CD1c-positive myeloid dendritic cell (primary cell): ENCODE results near the gene CBX6.
A peak's percentile ranks its signal among the peaks of the same experiment; 100 is the strongest.

Source experiments
- DNase-seq: peaks from one replicate; pipeline ENCODE4 v3.0.0-alpha.2; 2016; ENCODE audit errors: extremely low spot score

The CBX6 gene

GRCh38 chr22:38873469-38874411 lies 1.7 kb upstream of the CBX6 start:
- DNase-seq, result peak; percentile 35

DNA sequence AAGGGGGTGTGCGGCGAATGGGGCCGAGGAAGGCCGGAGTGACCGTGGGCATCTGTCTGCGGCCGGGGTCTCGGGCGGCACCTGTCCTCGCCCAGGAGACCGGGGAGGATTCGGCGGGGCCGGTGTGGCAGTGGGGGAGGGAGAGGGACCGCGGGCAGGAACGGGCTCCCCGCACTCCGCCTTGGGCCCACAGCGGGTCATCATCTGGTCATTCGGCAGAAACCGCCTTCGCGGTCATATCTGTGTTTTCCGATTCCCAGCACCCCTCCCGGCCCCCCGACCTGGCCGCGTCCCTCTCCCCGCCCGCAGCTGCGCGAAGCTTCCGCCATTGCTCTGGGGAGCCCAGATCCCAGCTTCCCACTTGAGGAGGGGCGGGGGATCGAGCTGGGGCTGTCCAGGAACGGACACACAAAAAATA lies 824 bp upstream of the CBX6 start:
- DNase-seq, result peak; percentile 47

DNA sequence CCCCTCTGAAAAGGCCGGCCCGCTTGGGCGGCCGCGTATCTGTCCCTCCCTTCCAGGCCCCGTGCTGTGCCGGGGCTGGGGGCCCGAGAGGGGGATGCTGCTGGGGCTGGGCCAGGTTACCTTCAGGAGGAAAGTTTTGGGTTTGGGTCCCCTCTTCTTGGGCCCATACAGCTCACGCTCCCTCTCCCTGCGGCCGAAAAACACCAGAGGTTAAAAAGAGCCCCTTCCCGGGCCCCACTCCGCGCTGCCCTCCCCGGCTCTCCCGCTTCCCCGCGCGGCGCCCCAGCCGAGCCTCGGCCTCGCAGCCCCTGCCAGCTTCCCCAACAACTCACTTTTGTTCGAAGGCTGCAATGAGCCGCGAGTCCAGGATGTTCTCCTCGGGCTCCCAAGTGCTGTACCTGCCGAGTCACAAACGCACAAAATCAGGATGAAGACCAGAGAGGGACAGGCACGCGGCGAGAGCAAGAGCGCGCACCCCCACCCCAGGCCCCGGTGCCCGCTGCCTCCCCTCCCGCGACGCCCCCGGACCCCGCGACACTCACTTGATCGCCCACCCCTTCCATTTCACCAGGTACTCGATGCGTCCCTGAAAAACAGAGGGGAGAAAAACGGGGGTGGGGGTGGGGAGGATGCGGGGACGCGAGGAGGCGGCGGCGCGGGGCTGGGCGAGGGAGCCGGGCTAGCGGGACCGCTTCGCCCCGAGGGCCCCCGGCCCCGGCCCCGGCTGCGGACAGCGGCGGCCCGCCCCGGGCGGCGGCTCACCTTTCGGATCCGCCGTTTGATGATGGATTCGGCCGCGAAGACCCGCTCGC lies 450 bp downstream of the CBX6 start:
- peak; percentile 12 for DNase-seq

DNA sequence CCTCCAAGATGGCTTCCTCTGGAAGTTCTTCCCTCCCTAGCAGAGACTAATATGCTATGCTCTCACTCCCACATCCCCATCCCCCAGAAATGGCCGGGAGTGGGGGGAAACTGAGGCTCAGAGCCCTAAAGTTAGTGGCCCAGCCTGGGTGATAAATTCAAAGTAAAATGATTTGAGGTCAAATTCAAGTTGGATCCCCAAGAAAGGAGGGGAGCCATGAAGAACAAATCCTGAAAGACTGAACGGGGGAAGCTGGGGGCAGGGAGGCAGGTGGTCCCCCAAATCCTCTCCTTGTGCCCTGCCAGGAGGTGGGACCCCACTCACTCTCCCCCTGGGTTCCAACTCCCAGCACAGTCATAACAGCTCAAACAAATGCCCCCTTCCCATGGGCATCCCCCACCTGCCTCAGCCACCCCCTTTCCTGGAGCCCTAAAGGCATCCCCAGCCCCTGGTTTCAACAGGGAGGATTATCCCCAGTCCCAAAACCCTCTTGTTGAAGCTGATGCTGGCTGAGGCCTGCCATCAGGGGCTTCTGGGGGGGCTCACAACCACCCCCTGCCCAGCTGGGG lies 1.1 kb downstream of the CBX6 start:
- DNase-seq, result no peak

DNA sequence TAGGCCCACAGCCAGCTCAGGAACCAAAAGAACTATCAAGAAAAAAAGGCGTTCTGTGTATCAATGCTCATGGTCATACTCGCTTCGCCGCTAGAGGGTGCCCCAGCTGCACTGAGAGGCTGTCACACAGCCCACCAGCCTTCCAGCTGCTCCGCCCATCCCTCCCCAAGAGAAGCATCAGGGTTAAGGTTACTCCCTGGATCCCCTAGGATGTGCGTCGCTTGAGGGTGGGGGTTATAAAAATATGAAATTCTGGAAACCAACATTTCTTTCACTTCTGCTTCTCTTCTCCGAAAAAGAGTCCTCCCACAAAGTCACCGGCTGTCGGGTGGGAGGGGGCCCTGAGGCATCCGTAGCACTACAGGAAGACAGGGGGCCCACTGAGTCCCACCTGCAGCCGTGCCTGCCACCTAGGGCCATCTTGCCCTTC lies 1.7 kb downstream of the CBX6 start:
- peak; percentile 94 for DNase-seq

DNA sequence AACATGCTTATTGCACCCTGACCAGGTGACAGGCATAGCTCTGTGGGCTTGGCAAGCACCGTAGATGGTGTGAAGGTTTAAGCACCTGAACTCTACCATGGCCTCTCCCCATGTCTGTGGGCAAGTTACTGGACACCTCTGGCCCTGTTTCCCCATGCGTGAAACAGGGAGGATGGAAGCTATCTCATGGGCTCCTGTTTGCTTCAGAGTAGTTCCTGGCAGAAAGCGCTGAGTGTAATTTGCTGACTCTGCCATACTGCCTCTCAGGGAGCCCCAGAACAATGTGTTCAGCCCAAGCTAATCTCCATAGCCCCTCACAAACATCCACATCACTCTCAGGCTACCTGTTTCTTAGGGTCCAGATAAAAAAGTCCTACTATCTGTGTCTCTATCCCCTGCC lies 2.4 kb downstream of the CBX6 start:
- DNase-seq, result no peak

DNA sequence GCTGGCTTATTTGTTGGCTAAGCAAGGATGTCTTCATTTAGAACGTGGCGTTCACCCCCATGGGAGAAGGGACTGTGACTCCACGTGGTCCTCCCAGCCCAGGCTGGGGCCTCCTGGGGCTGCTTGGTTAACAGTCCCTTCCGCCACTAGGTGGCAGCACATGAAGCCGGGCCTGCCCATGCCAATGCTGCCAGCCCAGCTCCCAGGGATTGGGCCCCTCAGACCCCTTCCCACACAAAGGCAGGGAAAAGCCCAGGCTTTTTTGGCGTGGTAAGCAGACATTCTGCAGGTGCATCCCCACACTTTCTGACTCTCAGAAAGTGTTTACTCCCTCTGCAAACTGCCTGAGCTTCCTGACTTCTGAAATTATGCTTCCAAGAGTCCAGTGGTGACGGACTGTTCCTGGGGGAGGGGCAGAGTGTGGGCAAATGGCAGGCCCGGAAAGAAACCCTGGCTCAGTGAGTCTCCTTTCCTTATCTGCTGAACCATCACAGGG lies 3.1 kb downstream of the CBX6 start:
- peak; percentile 83 for DNase-seq

- no peak for DNase-seq
Measured at GRCh38 chr22:38868286-38868721, 3.7 kb downstream of the CBX6 start.

GRCh38 chr22:38867471-38868285 lies 4.3 kb downstream of the CBX6 start:
- DNase-seq, result no peak

- no peak for DNase-seq
Measured at GRCh38 chr22:38867124-38867455, 4.9 kb downstream of the CBX6 start.

DNA sequence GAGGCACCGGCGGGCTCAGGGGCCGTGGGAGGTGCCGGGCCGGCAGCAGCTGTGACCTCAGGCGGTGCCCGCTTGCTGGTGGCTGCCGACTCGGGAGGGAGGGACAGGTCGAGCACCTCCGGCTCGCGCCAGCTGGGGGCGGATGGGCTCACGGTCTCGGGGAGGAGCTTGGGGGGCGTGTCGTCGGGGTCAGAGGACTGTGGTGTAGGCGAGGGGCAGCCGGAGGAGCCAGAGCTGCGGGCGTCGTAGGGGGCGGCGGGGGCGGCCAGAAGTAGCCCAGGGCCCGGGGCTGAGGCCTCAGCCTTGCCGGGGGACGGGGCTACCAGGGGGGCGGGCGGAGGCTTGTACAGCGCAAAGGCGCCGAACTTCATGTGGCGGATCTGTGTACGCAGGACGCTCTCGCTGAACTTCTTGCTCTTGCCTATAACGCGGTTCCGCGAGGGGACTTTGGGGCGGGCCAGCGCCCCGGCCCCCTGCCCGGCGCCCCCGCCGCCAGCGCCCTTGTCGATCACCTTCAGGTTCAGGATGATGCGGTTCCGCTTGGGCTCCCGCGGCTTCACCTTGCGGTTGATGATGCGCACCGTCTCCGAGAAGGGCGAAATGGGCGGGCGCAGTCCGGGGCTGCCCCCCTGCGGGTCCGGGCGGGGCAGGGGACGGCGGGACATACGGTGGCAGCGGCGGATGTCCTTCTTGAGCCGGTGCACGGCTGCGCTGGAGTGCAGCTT lies 5.5 kb downstream of the CBX6 start:
- no peak for DNase-seq

- DNase-seq, result no peak
Measured at GRCh38 chr22:38866024-38866398, 6.0 kb downstream of the CBX6 start.

DNA sequence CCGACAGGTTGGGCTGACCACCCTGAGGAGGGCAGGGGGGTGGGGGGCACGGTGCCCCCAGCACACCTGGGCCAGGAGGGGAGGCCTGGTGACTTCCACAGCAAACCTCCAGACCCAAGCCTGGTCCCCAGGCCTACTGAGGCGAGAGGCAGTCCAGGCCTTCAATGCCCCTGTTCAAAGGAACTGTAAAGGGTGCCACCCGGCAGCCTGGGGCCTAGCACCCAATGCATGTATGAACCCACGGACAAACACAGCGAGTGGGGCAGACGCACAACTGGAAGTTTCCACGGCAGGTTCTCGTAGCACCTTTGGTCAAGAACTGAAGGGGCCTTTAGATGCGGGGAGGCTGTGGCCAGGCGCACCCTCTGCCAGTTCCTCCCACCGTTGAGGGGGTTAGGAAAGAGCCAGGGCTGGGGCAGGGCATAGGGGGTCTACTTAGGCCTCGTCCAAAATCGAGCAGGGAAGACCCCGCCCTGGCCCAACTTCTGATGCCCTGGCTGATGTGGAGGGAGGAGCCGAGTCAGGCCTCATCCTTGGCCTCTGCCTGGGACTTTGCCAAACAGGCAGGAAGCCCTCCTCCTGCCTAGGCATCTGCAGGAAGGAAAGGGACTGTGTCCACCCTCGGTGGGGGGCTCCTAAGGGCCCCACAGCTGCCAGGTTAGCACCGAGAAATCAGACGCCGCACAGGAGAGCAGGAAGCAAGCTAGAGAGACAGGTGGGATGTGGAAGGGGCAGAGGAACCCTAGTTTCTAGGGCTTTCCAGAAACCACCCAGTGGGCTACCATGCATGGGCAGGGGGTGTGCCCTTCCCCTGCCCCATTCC lies 6.6 kb downstream of the CBX6 start:
- no peak for DNase-seq

GRCh38 chr22:38864361-38865191 lies 7.4 kb downstream of the CBX6 start:
- no peak for DNase-seq

GRCh38 chr22:38863531-38864131 lies 8.4 kb downstream of the CBX6 start:
- no peak for DNase-seq

GRCh38 chr22:38862375-38863329 lies 9.4 kb downstream of the CBX6 start:
- DNase-seq, result peak; percentile 11

DNA sequence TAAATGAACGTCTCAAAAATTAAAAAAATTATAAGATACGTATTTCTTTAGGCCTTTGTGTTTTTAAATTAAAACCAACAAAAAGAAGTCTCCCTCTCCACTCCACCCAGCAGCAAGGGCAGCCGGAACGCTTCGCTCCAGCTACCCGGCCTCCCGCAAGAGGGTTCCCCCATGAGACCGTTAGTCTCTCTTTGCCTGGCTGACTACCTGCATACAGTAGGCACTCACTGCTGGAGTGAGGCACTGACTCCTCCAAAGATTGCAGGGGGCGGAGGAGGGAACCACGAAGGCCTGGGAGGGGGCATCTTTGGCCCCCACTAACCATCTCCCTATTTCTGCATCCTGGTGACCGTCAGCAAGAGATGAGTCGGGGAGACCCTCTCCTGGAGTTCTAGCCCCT lies 10.1 kb downstream of the CBX6 start:
- DNase-seq, result no peak
